GM19035 (cell line): ENCODE data around the gene UGT2B7.
"Not testable (repeated sequence)": the region's sequence is repeated elsewhere in the genome, so short reads cannot be mapped to it uniquely, and the experiment has no call there.

ENCODE experiments used
- ATAC-seq: cut with Tn5 transposase; IDR thresholded peaks from one replicate; pipeline ENCODE4 v1.9.1; 2021; ENCODE audit not compliant: unreplicated experiment

Gene UGT2B7

GRCh38 chr4:69096111-69096656 lies at the start of gene UGT2B7:
Gene UGT2B7 (plus strand): TSS chr4:69096474. CDS start chr4:69096521, 47 bp downstream.
- no peak for ATAC-seq

- ATAC-seq: no peak
These were observed 46.4 kb upstream of the UGT2B7 start for GRCh38 chr4:69049860-69050259.

GRCh38 chr4:69050853-69051575 lies 45.3 kb upstream of the UGT2B7 start:
- not testable (repeated sequence) for ATAC-seq

GRCh38 chr4:69051576-69051943 lies 44.7 kb upstream of the UGT2B7 start:
- no peak for ATAC-seq

GRCh38 chr4:69053309-69053885 lies 42.9 kb upstream of the UGT2B7 start:
- ATAC-seq: not testable (repeated sequence)

GRCh38 chr4:69054033-69054432 lies 42.2 kb upstream of the UGT2B7 start:
- ATAC-seq: not testable (repeated sequence)

GRCh38 chr4:69054578-69055200 lies 41.6 kb upstream of the UGT2B7 start:
- no peak for ATAC-seq

- ATAC-seq: no peak
These were observed 40.1 kb upstream of the UGT2B7 start for GRCh38 chr4:69056150-69056549.

- no peak for ATAC-seq
These were observed 39.2 kb upstream of the UGT2B7 start for GRCh38 chr4:69056921-69057550.

GRCh38 chr4:69057620-69058409 lies 38.5 kb upstream of the UGT2B7 start:
- ATAC-seq: peak; percentile 70

- ATAC-seq: no peak
These were observed 37.7 kb upstream of the UGT2B7 start for GRCh38 chr4:69058410-69059059.

GRCh38 chr4:69060651-69061308 lies 35.5 kb upstream of the UGT2B7 start:
- ATAC-seq: no peak

GRCh38 chr4:69064391-69064790 lies 31.9 kb upstream of the UGT2B7 start:
- no peak for ATAC-seq

GRCh38 chr4:69066945-69067344 lies 29.3 kb upstream of the UGT2B7 start:
- no peak for ATAC-seq

- no peak for ATAC-seq
These were observed 27.2 kb upstream of the UGT2B7 start for GRCh38 chr4:69069085-69069484.

- ATAC-seq: no peak
These were observed 25.7 kb upstream of the UGT2B7 start for GRCh38 chr4:69070590-69070989.

- no peak for ATAC-seq
These were observed 25.0 kb upstream of the UGT2B7 start for GRCh38 chr4:69071286-69071685.

- ATAC-seq: no peak
These were observed 22.9 kb upstream of the UGT2B7 start for GRCh38 chr4:69073375-69073774.

- ATAC-seq: no peak
These were observed 21.0 kb upstream of the UGT2B7 start for GRCh38 chr4:69075061-69075792.
